AG04450 (cell line): ENCODE measurements around the gene DTHD1. TPM values are rescaled to one million over a fixed set of nuclear protein-coding genes. Genes with fewer than 3 reads are reported as not detected.

Experiments used
- CTCF ChIA-PET: fragments of 300-600, 350-600 bp; formaldehyde crosslinking; extraction: SDS; loops from one replicate; lab custom pipeline; 2022; ENCODE audit warnings: antibody characterized with exemption, inconsistent platforms; lab: Charles Lee
- POLR2A ChIA-PET: fragments of 350-600 bp; formaldehyde crosslinking; extraction: SDS; loops from one replicate; lab custom pipeline; 2021; ENCODE audit warnings: antibody characterized with exemption, inconsistent platforms; lab: Yijun Ruan, JAX
- DNase-seq: peaks from one replicate; pipeline ENCODE4 v3.0.0-alpha.2; 2011; ENCODE audit warnings: low read depth, low spot score
- H3K27ac ChIP-seq: one replicate; pipeline ENCODE4 v1.5.1; 2012; ENCODE audit warnings: low read depth, low read length, control low read depth
- H3K27me3 ChIP-seq: one replicate; pipeline ENCODE4 v1.6.0; 2012; ENCODE audit warnings: low read length; ENCODE audit not compliant: control insufficient read depth, insufficient read depth
- H3K4me3 ChIP-seq: 2 replicates; pipeline ENCODE4 v1.5.1; 2011; ENCODE audit warnings: mild to moderate bottlenecking, low read depth, low read length, control low read depth
- H3K9me3 ChIP-seq: 2 replicates; pipeline ENCODE4 v1.5.1; 2012; ENCODE audit warnings: low read length; ENCODE audit not compliant: control insufficient read depth, insufficient read depth
- CTCF ChIP-seq: IDR thresholded peaks from 2 replicates; pipeline ENCODE4 v1.5.1; 2011; ENCODE audit warnings: low read depth, low read length, control low read depth, inconsistent platforms
- polyA plus RNA-seq: library from polyadenylated mRNA; depleted of rRNA; stranded (reverse); fragments of >200 nt; gene quantifications from 2 replicates; pipeline ENCODE4 v1.2.3, GENCODE V29; 2011

DTHD1 gene
- polyA plus RNA-seq, 1 experiment: not detected

DNA sequence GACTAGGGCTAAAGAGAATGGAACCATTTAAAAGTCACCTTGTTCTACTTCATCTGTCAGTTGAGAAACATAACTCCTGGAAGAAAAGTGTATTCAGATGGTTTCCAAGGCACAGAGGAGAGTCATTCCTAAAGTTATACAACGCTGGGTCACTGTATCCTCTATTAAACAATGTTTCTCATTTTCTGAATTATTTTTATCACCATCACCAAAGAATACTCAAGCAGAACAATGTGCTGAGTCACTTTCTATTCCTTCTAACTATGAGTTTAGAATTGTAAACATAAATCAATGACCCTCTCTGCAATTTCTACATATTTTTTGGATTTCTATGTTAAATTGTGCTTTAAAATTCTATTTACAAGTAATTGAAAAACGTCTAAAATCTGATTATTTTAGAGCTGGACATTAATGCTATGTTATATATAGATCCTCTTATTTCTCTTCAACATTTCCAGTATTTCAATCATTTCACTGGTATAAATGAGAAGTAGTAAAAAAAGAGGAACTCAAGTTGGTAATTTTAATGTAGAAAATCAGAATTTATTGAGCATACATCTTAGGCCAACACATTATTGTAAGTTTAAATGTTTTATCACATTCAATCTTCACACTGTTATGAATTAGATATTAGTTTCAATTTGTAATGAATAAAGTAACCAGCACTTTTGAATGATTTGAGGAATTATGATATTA is 7.5 kb downstream of the DTHD1 start:
- no peak for TF ChIP-seq CTCF
- no peak for DNase-seq
- H3K4me3 ChIP-seq: no peak overlapping the region
- ChIA-PET POLR2A (no interaction called here), CTCF (no interaction called here)
- no peaks in the 10 kb centered on the region for H3K9me3 ChIP-seq
- no peaks in the 10 kb centered on the region for H3K27me3 ChIP-seq
- no peak overlapping the region for H3K27ac ChIP-seq

DNA sequence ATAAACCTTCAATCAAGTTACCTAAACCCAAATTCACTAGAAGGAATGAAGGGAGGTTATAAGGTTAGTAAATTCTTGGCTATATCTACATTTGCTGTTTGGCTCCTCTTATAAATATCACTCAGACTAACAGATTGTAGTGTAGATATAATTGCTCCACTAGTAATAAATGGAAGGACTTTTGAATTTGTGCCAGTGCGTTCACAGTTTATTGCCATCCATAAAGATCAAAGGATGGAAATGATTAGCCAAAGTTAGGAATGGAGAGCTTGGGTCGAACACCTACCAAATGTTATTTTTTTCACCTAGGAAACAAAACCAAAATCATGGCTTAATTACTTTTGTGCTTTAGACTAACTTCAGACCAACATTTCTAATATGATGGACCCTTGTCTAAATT is 9.2 kb downstream of the DTHD1 start:
- H3K4me3 ChIP-seq: no peak overlapping the region
- ChIA-PET POLR2A (no interaction called here), CTCF (no interaction called here)
- no peak for TF ChIP-seq CTCF
- no peaks in the 10 kb centered on the region for H3K9me3 ChIP-seq
- H3K27ac ChIP-seq: no peak overlapping the region
- no peak for DNase-seq
- H3K27me3 ChIP-seq: no peaks in the 10 kb centered on the region

DNA sequence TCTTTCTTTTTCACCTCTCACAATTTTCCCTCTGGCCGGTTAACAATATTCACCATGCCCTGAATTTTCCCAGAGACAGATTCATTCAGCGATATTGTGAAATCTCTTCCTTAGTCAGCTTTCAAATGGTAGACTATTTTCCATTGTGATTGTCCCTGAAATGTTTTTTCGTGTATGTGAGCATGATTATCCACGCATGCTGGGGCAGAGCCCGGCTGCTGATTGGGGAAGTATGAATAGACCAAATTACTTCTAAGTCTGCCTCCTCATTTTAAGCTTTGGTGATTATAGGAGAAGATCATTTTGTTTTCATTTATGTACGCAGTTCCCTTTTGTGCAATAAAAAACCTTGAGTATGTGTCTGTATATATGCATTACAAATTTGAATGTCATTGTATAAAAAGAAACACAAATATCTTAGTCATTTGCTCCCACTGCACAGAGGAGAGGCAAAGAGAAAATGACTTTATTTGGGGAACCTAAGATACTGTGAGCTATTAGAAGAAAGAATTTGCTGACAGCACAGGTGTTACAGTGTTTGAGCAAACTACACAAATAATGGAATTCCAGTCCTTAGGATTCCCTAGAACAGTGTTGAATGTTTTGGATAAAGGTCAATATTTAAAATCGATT is 11.3 kb downstream of the DTHD1 start:
- no peak for TF ChIP-seq CTCF
- H3K27ac ChIP-seq: no peak overlapping the region
- H3K9me3 ChIP-seq: no peaks in the 10 kb centered on the region
- CTCF ChIA-PET: no interaction called here
- no peak for DNase-seq
- no peak overlapping the region for H3K4me3 ChIP-seq
- POLR2A ChIA-PET: no interaction called here
- no peaks in the 10 kb centered on the region for H3K27me3 ChIP-seq

- Histone ChIP-seq H3K9me3 (no peaks in the 10 kb centered on the region; the same call in 1 of the 2 replicates), H3K27me3 (no peaks in the 10 kb centered on the region), H3K27ac (no peak overlapping the region), H3K4me3 (no peak overlapping the region)
- CTCF ChIA-PET: no interaction called here
- DNase-seq: no peak
- POLR2A ChIA-PET: no interaction called here
- no peak for TF ChIP-seq CTCF
These were observed 19.7 kb downstream of the DTHD1 start for GRCh38 chr4:36301127-36301526.

DNA sequence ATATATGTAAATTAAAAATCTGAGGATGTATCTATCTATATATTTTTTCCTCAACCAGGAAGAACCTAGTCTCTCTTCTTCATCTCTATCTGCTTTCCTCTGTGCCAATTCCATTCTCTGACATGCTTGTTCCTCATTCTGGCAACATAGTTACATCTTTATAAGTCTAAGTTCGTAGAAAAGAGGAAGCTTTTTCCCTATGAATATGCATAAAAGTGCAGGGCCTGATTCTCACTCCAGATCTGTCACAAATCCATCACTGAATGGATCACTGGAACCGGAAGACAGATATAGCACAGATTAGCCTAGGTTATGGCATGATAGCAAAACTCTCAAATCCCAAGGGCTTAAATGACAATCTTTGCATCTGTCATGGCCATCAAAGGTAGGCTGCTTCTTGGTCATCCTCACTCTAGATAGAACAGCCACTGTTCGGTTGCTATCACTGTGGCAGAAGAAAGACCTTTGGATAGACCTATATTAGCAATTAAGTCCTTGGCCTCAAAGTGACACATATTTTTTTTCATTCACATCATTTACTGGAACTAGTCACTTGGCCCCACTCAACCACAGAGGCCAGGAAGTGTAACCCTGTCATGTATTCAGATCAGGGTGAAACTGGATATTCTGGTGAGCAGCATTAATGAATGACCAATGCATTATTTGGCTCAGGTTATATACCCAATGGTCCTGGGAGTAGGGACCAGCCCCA is 22.2 kb downstream of the DTHD1 start:
- Histone ChIP-seq H3K27me3 (no peaks in the 10 kb centered on the region), H3K27ac (no peak overlapping the region), H3K4me3 (no peak overlapping the region), H3K9me3 (peaks cover 3% of the 10 kb centered on the region)
- ChIA-PET POLR2A (no interaction called here), CTCF (no interaction called here)
- no peak for TF ChIP-seq CTCF
- DNase-seq: no peak
